ENCODE measurements around the gene C11orf21. TPM values are rescaled to one million over a fixed set of nuclear protein-coding genes. Genes with fewer than 3 reads are reported as not detected.

The C11orf21 gene
- polyA plus RNA-seq, 1 donor (not counting 4 experiments of a cell fraction or from before 2014, with no cell fraction given) = not detected

GRCh38 chr11:2250485-2250884 is 51.2 kb downstream of the C11orf21 start:
- dilution Hi-C loops (cut with MboI; ENCODE audit: extremely low pct_ligation_motif_present, low sequenced_read_pairs) = no loop called here

GRCh38 chr11:2250041-2250440 is 51.7 kb downstream of the C11orf21 start:
- no peak for TF ChIP-seq EZH2 (IDR thresholded peaks at IDR 0.05; ENCODE audit: low read length)
- no peak for TF ChIP-seq CTCF (optimal IDR thresholded peaks at IDR 0.05 in 1 of 3, IDR thresholded peaks at IDR 0.05 in 1 of 3, conservative IDR thresholded peaks at IDR 0.05 in 1 of 3; ENCODE audit: extremely low read depth in 1 of 3, insufficient read depth in 2 of 3, low read length in 3 of 3)
- H3K27ac ChIP-seq (ENCODE audit: control insufficient read depth, insufficient read depth, low read length) = no peak overlapping the region
- no peaks in the 10 kb centered on the region for H3K79me2 ChIP-seq (ENCODE audit: control insufficient read depth, insufficient read depth, low read length)
- H3K9me1 ChIP-seq (ENCODE audit: control insufficient read depth, extremely low read depth, insufficient read depth, low read length) = no peaks in the 10 kb centered on the region
- FAIRE-seq (no peak), DNase-seq (ENCODE audit: low read depth, low spot score) (no peak)
- no peaks in the 10 kb centered on the region for H3K36me3 ChIP-seq (ENCODE audit: control insufficient read depth in 2 of 2, extremely low read depth in 1 of 2, insufficient read depth in 2 of 2, low read length in 2 of 2)
- no peak overlapping the region for H3K4me2 ChIP-seq (ENCODE audit: control insufficient read depth, extremely low read depth, insufficient read depth, low read depth, low read length)
- no peaks in the 10 kb centered on the region for H3K27me3 ChIP-seq (ENCODE audit: control insufficient read depth, extremely low read depth, insufficient read depth, low read length)
- no peak overlapping the region for H3K9ac ChIP-seq (ENCODE audit: control insufficient read depth, extremely low read depth, insufficient read depth, low read length)
- H3K4me1 ChIP-seq (ENCODE audit: control insufficient read depth, extremely low read depth, insufficient read depth, low read length) = no peaks in the 10 kb centered on the region
- no peaks in the 10 kb centered on the region for H3K9me3 ChIP-seq (ENCODE audit: control insufficient read depth, low read depth, low read length)
- dilution Hi-C loops (cut with MboI; ENCODE audit: extremely low pct_ligation_motif_present, low sequenced_read_pairs) = no loop called here
- H2AFZ ChIP-seq (ENCODE audit: control insufficient read depth, low read length) = no peak overlapping the region
- no peaks in the 10 kb centered on the region for H4K20me1 ChIP-seq (ENCODE audit: control insufficient read depth, extremely low read depth, insufficient read depth, low read length)
- H3K4me3 ChIP-seq (ENCODE audit: control insufficient read depth in 2 of 3, extremely low read depth in 1 of 3, insufficient read depth in 2 of 3, low read depth in 1 of 3, low read length in 3 of 3) = no peak overlapping the region

More at GRCh38 chr11:2250485-2250884, 51.2 kb downstream of the C11orf21 start:
- Histone ChIP-seq H3K36me3 (ENCODE audit: control insufficient read depth in 2 of 2, extremely low read depth in 1 of 2, insufficient read depth in 2 of 2, low read length in 2 of 2) (no peaks in the 10 kb centered on the region), H3K4me1 (ENCODE audit: control insufficient read depth, extremely low read depth, insufficient read depth, low read length) (no peaks in the 10 kb centered on the region), H3K9ac (ENCODE audit: control insufficient read depth, extremely low read depth, insufficient read depth, low read length) (no peak overlapping the region), H4K20me1 (ENCODE audit: control insufficient read depth, extremely low read depth, insufficient read depth, low read length) (no peaks in the 10 kb centered on the region), H3K4me2 (ENCODE audit: control insufficient read depth, extremely low read depth, insufficient read depth, low read depth, low read length) (no peak overlapping the region), H3K9me1 (ENCODE audit: control insufficient read depth, extremely low read depth, insufficient read depth, low read length) (no peaks in the 10 kb centered on the region), H2AFZ (ENCODE audit: control insufficient read depth, low read length) (no peak overlapping the region), H3K27ac (ENCODE audit: control insufficient read depth, insufficient read depth, low read length) (no peak overlapping the region), H3K4me3 (ENCODE audit: control insufficient read depth in 2 of 3, extremely low read depth in 1 of 3, insufficient read depth in 2 of 3, low read depth in 1 of 3, low read length in 3 of 3) (no peak overlapping the region), H3K9me3 (ENCODE audit: control insufficient read depth, low read depth, low read length) (no peaks in the 10 kb centered on the region), H3K79me2 (ENCODE audit: control insufficient read depth, insufficient read depth, low read length) (no peaks in the 10 kb centered on the region), H3K27me3 (ENCODE audit: control insufficient read depth, extremely low read depth, insufficient read depth, low read length) (no peaks in the 10 kb centered on the region)
- TF ChIP-seq EZH2 (IDR thresholded peaks at IDR 0.05; ENCODE audit: low read length) (no peak), CTCF (optimal IDR thresholded peaks at IDR 0.05 in 1 of 3, IDR thresholded peaks at IDR 0.05 in 1 of 3, conservative IDR thresholded peaks at IDR 0.05 in 1 of 3; ENCODE audit: extremely low read depth in 1 of 3, insufficient read depth in 2 of 3, low read length in 3 of 3) (no peak)
- FAIRE-seq (no peak), DNase-seq (ENCODE audit: low read depth, low spot score) (no peak)
